Transverse colon (tissue), 4 donors: ENCODE measurements around the gene ARHGAP24. TPM values are rescaled to one million over a fixed set of nuclear protein-coding genes. Genes with fewer than 3 reads are reported as not detected.

Experiments
- DNase-seq: peaks from one replicate; pipeline ENCODE4 v3.0.0-alpha.2; 2019
- H3K27ac ChIP-seq, 4 donors: fragments of 200-600 bp; sonication (generic); 2 replicates each; pipeline ENCODE4 v1.5.1; 2016 to 2018; ENCODE audit warnings: inconsistent platforms in 4 of 4
- H3K27me3 ChIP-seq: fragments of 200-600 bp; sonication (generic); 2 replicates; pipeline ENCODE4 v1.5.1; 2017; ENCODE audit warnings: inconsistent platforms
- H3K36me3 ChIP-seq, 4 donors: fragments of 200-600 bp; sonication (generic); 2 replicates each; pipeline ENCODE4 v1.5.1; 2017 to 2019; ENCODE audit warnings: inconsistent platforms in 4 of 4
- H3K4me1 ChIP-seq, 4 donors: fragments of 200-600 bp; sonication (generic); 2 replicates each; pipeline ENCODE4 v1.5.1; 2017 to 2020; ENCODE audit warnings: inconsistent platforms in 4 of 4
- H3K4me3 ChIP-seq, 4 donors: fragments of 200-600 bp; sonication (generic); 1 replicate in 1 of 4; 2 replicates in 3 of 4; pipeline versions ENCODE4 v1.5.1 to v1.6.1; 2017 to 2019; ENCODE audit warnings: inconsistent platforms in 4 of 4
- H3K9me3 ChIP-seq, 2 donors: fragments of 200-600 bp; sonication (generic); 2 replicates each; pipeline ENCODE4 v1.5.1; 2017 to 2019; ENCODE audit warnings: inconsistent platforms in 2 of 2
- EP300 ChIP-seq: sonication (generic); formaldehyde crosslinking; IDR thresholded peaks from one replicate; pipeline ENCODE4 v1.6.1; 2017; ENCODE audit warnings: antibody characterized with exemption, low read depth
- POLR2A ChIP-seq: fragments of 450-650 bp; IDR thresholded peaks from one replicate; pipeline ENCODE4 v1.6.1; 2016; ENCODE audit warnings: antibody characterized with exemption, mild to moderate bottlenecking, moderate library complexity
- POLR2AphosphoS5 ChIP-seq, 3 donors: sonication (generic); formaldehyde crosslinking; IDR thresholded peaks; one replicate each; pipeline ENCODE4 v1.6.1; 2016; ENCODE audit warnings: antibody characterized with exemption in 3 of 3
- WGBS, 2 donors: methylation state at CpG; one replicate each; pipeline ENCODE4 v1.1.5; 2018; ENCODE audit warnings: low coverage in 1 of 2; 5-methylcytosine and 5-hydroxymethylcytosine counted together
- in situ Hi-C, 4 donors: fragments of 200-750 bp; cut with MboI; loops; one replicate each; pipeline versions ENCODE4 v1.15.0 to v1.15.1; 2017; ENCODE audit warnings: low sequenced_read_pairs in 3 of 4, low pct_ligation_motif_present in 1 of 4, low pct_unique_long_range_greater_than_20kb in 1 of 4
- intact Hi-C: fragments of 100-400 bp; cut with DNase I; formaldehyde crosslinking; loops from one replicate; pipeline ENCODE4 v1.15.1; 2023; ENCODE audit warnings: low total_unique reads
- total RNA-seq, 4 donors: library from RNA; depleted of rRNA; stranded (reverse); fragments of >200 nt; gene quantifications; one replicate each; pipeline ENCODE4 v1.1.0, GENCODE V29; 2016
- TF ChIP-seq, protein P1 (sequence below), 5 experiments: fragments of 200-600 bp in 3 of 5; fragments of 450-650 bp in 2 of 5; sonication (generic) in 3 of 5; IDR thresholded peaks; 1 replicate in 2 of 5; 2 replicates in 3 of 5; pipeline ENCODE4 v1.5.1; 2016 to 2017; ENCODE audit warnings: antibody characterized with exemption in 5 of 5, inconsistent platforms in 3 of 5, mild to moderate bottlenecking in 2 of 5, moderate library complexity in 1 of 5

ARHGAP24 gene
- total RNA-seq, 4 donors from 2014 or later, result 4.2 to 32.0 (median 12.6) TPM

DNA sequence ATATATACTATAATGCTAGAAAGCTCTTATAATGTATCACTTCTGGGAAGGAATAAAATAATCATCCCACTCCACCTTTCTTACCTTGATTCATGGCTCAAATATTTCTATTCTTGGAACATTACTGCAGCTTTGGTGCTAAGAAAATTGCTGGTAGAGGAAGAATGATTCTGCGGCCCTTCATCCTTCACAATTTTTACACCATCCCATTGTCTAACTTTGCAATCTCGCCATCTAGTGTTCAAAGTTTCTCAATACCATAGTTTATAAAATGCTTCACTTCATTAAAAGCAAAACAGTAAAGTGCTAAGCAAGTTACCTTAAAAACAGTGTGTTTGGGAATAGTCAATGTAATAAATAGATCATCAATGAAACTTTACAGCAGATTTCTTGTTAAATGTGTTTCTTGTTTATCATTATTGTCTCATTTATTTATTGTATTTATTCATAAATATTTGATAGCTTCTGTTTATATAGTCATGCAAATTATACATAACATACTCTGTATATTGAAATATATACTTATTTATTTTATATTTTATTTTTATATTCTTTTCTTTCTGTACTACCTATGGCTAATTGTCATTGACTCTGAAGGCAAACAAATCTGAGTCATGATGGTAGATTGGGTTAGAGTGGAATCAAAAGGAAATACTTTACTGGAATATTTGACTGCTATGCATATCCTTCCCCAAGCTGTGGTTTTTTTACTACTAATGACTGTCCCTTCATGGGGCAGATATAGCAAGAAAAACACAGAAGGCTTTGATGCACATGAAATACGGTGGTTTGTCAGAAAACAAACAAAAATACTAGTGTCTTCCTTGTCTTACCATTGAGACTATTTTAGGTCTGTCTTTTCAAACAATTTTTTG is 494.2 kb downstream of the ARHGAP24 start:
- no peaks in the 10 kb centered on the region for H3K9me3 ChIP-seq
- H3K27ac ChIP-seq, result no peak overlapping the region
- TF ChIP-seq EP300 (no peak), POLR2A (no peak), POLR2AphosphoS5 (IDR thresholded peaks at IDR 0.05) (no peak)
- TF ChIP-seq, protein P1, sequence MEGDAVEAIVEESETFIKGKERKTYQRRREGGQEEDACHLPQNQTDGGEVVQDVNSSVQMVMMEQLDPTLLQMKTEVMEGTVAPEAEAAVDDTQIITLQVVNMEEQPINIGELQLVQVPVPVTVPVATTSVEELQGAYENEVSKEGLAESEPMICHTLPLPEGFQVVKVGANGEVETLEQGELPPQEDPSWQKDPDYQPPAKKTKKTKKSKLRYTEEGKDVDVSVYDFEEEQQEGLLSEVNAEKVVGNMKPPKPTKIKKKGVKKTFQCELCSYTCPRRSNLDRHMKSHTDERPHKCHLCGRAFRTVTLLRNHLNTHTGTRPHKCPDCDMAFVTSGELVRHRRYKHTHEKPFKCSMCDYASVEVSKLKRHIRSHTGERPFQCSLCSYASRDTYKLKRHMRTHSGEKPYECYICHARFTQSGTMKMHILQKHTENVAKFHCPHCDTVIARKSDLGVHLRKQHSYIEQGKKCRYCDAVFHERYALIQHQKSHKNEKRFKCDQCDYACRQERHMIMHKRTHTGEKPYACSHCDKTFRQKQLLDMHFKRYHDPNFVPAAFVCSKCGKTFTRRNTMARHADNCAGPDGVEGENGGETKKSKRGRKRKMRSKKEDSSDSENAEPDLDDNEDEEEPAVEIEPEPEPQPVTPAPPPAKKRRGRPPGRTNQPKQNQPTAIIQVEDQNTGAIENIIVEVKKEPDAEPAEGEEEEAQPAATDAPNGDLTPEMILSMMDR (IDR thresholded peaks at IDR 0.05), result peak; percentile 55 to 65 (median 58)
- in situ Hi-C loops (loop anchor here (10.0 to 25.0 kb wide), 3 partner anchors 157 to 182 kb away; no protein-coding TSS in a partner anchor), intact Hi-C loops (no loop called here)
- no peak overlapping the region for H3K4me3 ChIP-seq
- H3K27me3 ChIP-seq, result no peaks in the 10 kb centered on the region
- 38 to 41% methylated on average over 3 of the region's 3 CpGs for WGBS, 2 donors
- no peak for DNase-seq
- no peaks in the 10 kb centered on the region for H3K4me1 ChIP-seq
- no peaks in the 10 kb centered on the region for H3K36me3 ChIP-seq

DNA sequence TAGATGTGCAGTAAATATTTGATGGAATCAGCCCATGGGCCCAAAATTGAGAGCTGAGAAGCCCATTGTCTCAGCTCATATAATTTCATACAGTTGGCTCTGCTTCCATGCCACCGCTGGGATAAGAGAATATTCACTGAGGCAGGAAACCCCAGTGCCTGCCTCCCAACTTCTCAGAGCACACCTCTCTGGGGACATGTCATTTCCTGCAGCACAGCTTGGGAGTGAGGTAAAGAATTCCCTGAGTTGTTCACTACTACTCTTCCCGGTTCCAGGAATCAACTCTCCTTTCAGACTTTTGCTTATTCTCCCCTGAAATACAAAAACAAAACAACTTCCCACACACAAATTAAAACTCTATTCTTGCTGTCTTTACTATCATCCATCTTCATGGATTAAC is 495.6 kb downstream of the ARHGAP24 start:
- Histone ChIP-seq H3K4me3 (no peak overlapping the region), H3K27me3 (no peaks in the 10 kb centered on the region), H3K36me3 (no peaks in the 10 kb centered on the region), H3K4me1 (no peaks in the 10 kb centered on the region), H3K27ac (no peak overlapping the region), H3K9me3 (no peaks in the 10 kb centered on the region)
- 81% methylated on average over 2 of the region's 2 CpGs; no CpG with 5 or more reads in 1 of the 2 donors for WGBS, 2 donors
- DNase-seq, result no peak
- intact Hi-C loops (no loop called here), in situ Hi-C loops (loop anchor here in 3 of 4 donors (25.0 kb wide), 2 partner anchors 158 to 183 kb away; no protein-coding TSS in a partner anchor)
- TF ChIP-seq, protein P1 (IDR thresholded peaks at IDR 0.05), result no peak
- TF ChIP-seq POLR2A, result no peak
- TF ChIP-seq POLR2AphosphoS5 (IDR thresholded peaks at IDR 0.05), result no peak
- no peak for TF ChIP-seq EP300

DNA sequence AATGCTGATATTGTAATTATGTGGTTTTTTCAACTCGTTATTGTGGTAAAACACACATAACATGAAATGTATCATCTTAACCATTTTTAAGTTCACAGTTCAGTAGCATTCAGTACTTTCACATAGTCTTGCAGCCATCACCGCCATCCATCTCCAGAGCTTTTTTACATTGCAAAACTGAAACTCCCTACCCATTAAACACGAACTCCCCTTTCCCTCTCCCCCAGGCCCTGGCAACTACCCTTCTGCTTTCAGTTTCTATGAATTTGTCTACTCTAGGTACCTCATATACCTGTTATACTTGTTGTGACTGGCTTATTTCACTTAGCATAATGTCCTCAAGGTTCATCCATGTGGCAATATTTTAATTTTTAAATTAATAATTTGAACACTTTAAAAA is 504.3 kb downstream of the ARHGAP24 start:
- in situ Hi-C loops, result no loop called here
- DNase-seq, result no peak
- WGBS, 2 donors, result 82 to 100% methylated on average over 1 to 3 of the region's 3 CpGs
- no peak overlapping the region for H3K27ac ChIP-seq
- H3K4me3 ChIP-seq, result no peak overlapping the region
- H3K9me3 ChIP-seq, result no peaks in the 10 kb centered on the region
- H3K4me1 ChIP-seq, result no peaks in the 10 kb centered on the region
- TF ChIP-seq, protein P1 (IDR thresholded peaks at IDR 0.05), result no peak
- TF ChIP-seq POLR2A (no peak), EP300 (no peak), POLR2AphosphoS5 (IDR thresholded peaks at IDR 0.05) (no peak)
- intact Hi-C loops, result no loop called here
- H3K36me3 ChIP-seq, result no peaks in the 10 kb centered on the region
- no peaks in the 10 kb centered on the region for H3K27me3 ChIP-seq

DNA sequence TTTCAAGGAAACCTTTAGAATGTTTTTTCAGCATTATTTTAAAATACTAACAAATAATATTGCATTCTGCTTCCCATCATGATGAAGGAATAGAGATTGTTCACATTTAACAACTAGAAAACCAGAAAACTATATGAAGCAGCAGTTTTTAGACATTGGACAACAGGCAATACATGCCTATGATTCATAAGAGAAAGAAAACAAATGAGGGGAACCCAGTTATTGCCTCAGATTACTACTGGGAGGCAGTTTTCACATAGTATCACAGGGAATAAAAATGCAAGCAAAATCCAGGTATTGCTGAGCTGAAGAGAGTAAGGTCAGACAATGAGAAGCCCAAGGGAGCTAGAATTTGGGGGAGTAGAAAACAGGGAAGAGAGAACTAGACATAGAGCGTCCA is 511.3 kb downstream of the ARHGAP24 start:
- in situ Hi-C loops (no loop called here), intact Hi-C loops (no loop called here)
- DNase-seq, result no peak
- Histone ChIP-seq H3K9me3 (no peaks in the 10 kb centered on the region), H3K4me3 (no peak overlapping the region), H3K27me3 (no peaks in the 10 kb centered on the region), H3K4me1 (no peaks in the 10 kb centered on the region), H3K27ac (no peak overlapping the region), H3K36me3 (no peaks in the 10 kb centered on the region)
- 100% methylated on average over 1 of the region's 1 CpG for whole genome bisulfite sequencing, 2 donors
- TF ChIP-seq POLR2A (no peak), EP300 (no peak), POLR2AphosphoS5 (IDR thresholded peaks at IDR 0.05) (no peak)
